GM21526 (cell line): ENCODE measurements around the gene TTC28.
"Not testable (repeated sequence)": the region's sequence is repeated elsewhere in the genome, so short reads cannot be mapped to it uniquely, and the experiment has no call there.

Experiments
- ATAC-seq: cut with Tn5 transposase; IDR thresholded peaks from one replicate; pipeline ENCODE4 v1.9.1; 2021; ENCODE audit warnings: moderate library complexity; ENCODE audit not compliant: unreplicated experiment, low FRiP score

TTC28 gene

DNA sequence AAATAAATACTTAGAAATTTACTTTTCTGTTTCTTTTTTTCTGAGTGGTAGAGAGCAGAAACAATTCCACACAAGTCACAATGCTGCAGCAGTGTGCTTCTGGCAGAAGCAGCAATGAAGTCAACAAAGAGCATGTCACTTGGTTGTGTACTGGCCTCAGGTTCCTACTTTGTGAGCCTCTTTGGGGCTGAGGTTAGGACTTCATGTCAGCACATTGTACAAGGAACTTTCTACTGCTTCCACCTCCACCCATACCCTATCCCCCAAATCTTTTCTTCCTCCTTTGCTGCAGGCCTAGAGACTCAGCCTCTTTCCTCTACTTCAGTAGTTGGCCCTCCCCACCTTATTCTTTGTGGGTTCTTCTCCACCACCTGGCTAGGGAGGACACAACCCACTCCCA lies 507.9 kb downstream of the TTC28 start:
- no peak for ATAC-seq

DNA sequence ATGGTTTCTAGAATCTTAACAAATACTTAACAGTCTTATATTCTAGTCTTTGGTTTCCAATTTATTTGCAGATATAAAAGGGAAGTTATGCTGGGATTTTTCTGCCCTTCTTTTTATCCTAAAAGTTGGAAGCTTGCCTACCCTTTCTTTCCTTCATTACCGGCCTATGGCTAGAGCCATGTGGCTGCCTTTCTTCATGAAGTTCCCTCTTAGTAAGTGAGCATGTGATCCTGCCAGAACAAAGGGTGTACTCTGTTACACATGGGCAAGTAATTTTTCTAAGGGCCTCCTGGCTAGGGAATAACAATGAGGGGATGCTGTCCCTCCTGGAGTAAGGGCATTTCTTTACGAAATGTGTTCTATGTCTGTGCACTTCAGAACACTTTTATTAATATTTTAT lies 508.5 kb downstream of the TTC28 start:
- no peak for ATAC-seq

DNA sequence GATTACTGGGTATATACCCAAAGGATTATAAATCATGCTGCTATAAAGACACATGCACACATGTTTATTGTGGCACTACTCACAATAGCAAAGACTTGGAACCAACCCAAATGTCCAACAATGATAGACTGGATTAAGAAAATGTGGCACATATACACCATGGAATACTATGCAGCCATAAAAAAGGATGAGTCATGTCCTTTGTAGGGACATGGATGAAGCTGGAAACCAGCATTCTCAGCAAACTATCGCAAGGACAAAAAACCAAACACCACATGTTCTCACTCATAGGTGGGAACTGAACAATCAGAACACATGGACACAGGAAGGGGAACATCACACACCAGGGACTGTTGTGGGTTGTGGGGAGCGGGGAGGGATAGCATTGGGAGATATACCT lies 510.3 kb downstream of the TTC28 start:
- ATAC-seq = not testable (repeated sequence)

GRCh38 chr22:28155808-28156207 lies 523.8 kb downstream of the TTC28 start:
- ATAC-seq = no peak

DNA sequence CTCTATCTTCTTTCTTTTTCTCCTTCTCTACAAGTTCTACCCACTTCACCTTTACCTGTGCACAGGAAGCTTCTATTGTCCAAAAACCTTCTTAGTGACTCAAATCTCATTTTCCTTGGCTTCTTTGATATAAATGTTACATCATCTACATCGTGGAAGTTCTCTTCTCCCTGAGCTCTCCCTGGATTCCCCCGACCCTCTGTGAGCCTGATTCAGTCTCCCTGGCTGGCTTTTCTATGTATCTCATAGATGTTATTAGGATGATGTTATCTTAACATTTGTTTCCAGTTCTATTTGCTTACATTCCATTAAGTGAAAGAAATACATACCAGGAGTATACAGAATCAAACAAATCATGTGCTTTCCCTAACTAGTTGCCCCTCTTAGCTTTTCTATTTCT lies 524.8 kb downstream of the TTC28 start:
- ATAC-seq = no peak

DNA sequence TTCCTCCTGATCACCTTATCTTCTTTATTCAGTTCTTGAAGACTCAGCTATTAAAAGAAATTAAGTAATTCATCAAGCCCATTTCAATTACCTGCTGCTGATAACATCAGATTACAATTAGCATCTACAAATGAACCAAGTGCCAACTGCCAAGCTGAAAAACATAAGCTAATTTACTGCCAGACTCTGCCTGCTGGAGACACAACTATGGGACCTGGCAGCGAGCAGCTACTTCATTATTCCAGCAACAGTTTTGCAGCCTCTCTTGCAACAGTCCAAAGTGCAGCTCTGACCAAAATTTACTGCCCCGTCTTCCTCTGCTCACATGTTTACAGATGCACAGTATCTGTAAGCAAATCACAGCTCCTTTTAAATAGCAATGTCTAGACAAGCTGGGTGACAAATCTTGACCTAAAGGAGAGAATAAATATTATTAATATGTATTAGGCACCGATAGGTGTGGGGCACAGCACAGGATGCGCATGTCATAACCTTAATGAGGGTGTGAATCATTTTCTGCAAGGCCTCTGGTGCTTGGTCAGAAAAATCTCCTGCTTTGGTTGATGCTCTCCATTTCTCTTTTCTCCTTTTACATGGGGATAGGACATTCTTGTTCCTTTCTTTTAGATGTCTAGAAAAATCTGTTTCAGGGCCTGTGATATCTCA lies 528.4 kb downstream of the TTC28 start:
- ATAC-seq = no peak

GRCh38 chr22:28148816-28149465 lies 530.7 kb downstream of the TTC28 start:
- no peak for ATAC-seq

DNA sequence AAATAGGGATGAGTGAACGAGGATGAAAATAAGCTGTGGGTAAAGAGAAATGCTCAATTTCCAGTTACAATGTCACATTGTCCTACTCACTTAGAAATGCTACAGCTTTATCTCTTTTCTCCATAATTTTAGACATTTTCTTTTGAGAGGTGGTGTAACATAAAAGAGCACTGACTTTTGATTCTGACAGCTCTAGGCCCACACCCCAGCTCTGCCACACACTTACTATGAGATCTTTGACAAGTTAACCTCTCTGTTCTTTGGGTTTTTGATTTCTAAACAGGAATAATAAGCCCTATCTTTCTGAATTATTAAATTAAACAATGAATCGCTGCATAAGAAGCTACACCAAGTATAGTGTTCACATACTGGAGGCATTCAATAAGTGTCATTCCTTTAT lies 532.2 kb downstream of the TTC28 start:
- no peak for ATAC-seq

DNA sequence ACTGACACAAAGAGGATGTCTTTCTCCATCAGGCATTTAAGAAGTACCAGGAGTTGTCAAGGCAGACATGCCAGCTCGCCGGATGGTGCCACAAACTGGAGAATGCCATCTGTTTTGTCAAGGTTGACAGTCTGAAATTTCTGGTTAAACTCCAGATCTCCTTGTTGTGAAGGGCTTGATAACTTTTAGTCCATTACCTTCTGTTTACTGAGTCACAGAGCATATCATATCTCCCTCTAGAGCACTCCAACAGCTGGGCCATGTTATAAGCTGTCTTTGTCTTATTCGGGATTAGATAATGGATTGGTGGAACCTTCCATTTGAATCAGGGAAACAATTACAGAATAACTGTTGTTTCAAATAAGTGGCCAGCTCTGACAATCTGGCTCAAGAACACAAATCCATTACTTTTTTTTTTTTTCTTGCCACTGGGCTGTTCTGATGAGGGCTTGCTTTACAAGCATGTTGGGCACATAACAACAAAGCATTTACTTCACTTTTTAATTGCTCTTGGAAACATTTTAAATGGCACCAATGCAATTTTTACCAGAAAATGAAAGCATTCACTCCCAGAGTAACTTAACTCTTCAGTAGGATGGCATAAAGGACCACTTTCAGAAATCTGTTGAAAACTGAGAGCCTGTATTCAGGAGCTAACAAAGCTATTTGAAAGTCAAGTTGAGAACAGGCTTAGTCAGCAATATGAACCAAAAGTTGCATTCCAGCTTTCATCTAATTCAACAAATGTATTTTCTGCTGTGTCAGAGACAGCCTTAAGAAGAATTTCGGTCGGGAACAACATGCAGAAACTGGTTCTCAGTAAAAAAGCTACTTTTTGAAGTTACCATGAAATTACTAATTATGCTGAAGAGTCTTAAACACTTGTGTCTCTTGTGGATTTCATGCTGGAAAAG lies 533.0 kb downstream of the TTC28 start:
- no peak for ATAC-seq

- no peak for ATAC-seq
These were observed 535.5 kb downstream of the TTC28 start for GRCh38 chr22:28143961-28144745.

GRCh38 chr22:28143241-28143865 lies 536.3 kb downstream of the TTC28 start:
- ATAC-seq = no peak

DNA sequence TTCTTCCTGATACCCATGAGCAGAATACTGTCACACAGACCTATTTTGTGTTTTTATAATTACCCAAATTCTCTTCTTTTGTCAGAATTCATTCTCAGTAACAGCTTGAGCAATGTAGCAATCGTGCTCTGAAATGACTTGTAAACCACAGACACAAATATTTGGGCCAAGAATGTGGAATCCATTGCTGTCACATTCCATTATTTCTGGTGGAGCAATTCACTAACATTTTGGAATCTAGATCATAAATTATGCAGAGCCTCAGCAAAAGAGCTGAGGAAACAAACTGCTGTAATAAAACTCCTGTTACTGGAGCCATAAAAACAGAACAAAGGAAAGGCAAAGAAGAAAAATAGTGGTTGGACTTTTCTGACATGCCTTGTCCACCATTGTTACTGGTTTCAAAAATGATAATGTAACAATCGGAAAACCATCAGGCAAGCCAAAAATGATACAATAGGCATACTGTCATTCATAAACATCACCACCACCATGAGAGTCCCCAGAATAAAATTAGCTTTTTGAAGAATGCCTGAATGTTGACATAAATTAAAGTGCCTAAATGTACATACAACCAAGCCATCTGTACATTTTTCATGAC lies 537.2 kb downstream of the TTC28 start:
- no peak for ATAC-seq

DNA sequence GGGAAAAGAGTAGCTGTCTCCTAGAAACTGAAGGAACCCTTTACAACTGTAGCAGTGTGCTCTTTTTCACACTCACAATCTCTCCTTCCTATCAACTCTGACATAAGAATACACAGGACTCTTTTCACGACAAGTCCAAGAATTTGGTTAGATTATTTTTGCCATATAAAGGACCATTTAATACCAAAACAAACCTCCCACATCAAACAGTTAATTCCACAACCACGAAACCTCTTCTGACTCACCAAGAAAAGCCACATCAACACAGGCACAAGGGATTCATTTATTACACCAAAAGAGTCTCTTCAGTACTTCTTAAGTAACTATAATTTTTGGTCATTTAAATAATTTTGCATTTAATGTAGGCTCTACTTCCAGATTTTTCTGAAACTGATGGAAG lies 538.0 kb downstream of the TTC28 start:
- ATAC-seq = no peak

GRCh38 chr22:28139961-28140360 lies 539.7 kb downstream of the TTC28 start:
- no peak for ATAC-seq

DNA sequence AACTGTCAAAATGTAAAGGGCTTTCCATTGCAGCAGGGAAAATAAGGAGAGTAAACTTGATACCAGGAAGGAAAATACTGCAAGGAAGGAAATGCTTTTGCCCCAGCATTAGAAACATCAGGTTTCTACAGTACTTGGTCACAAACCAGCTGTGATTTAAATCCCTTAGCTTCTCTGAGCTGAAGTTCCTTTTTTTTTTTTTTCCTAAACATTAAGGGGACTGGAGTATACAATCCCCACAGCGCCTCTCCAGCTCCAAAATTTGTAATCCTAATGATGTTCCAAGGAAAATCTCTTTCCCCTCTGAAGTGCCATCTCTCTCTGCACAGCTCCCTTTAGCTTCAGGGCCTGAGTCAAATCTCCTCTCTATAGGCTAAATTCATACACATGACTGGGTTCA lies 540.1 kb downstream of the TTC28 start:
- ATAC-seq = no peak

GRCh38 chr22:28137036-28137435 lies 542.6 kb downstream of the TTC28 start:
- no peak for ATAC-seq

GRCh38 chr22:28132466-28132865 lies 547.2 kb downstream of the TTC28 start:
- no peak for ATAC-seq

- ATAC-seq = no peak
These were observed 550.2 kb downstream of the TTC28 start for GRCh38 chr22:28129319-28129962.

GRCh38 chr22:28128827-28129226 lies 550.8 kb downstream of the TTC28 start:
- no peak for ATAC-seq
